ENCODE data around the gene TEK. TPM values are rescaled to one million over a fixed set of nuclear protein-coding genes. Genes with fewer than 3 reads are reported as not detected.

Gene TEK
- total RNA-seq, 1 experiment from 2014 or later, result not detected

- no peak for DNase-seq (ENCODE audit: low read depth, low spot score)
Observed at GRCh38 chr9:27261517-27262211, 152.6 kb downstream of the TEK start.

GRCh38 chr9:27272103-27272502 is 163.1 kb downstream of the TEK start:
- no peak for DNase-seq (ENCODE audit: low read depth, low spot score)
- in situ Hi-C loops (cut with HindIII; ENCODE audit: low pct_unique_long_range_greater_than_20kb, low sequenced_read_pairs), result no loop called here

More at GRCh38 chr9:27261517-27262211, 152.6 kb downstream of the TEK start:
- in situ Hi-C loops (cut with HindIII; ENCODE audit: low pct_unique_long_range_greater_than_20kb, low sequenced_read_pairs), result no loop called here

- in situ Hi-C loops (cut with HindIII; ENCODE audit: low pct_unique_long_range_greater_than_20kb, low sequenced_read_pairs), result no loop called here
Observed at GRCh38 chr9:27273186-27273585, 164.2 kb downstream of the TEK start.

GRCh38 chr9:27276193-27277030 is 167.4 kb downstream of the TEK start:
- in situ Hi-C loops (cut with HindIII; ENCODE audit: low pct_unique_long_range_greater_than_20kb, low sequenced_read_pairs), result no loop called here

More at GRCh38 chr9:27273186-27273585, 164.2 kb downstream of the TEK start:
- no peak for DNase-seq (ENCODE audit: low read depth, low spot score)

GRCh38 chr9:27278374-27278773 is 169.3 kb downstream of the TEK start:
- in situ Hi-C loops (cut with HindIII; ENCODE audit: low pct_unique_long_range_greater_than_20kb, low sequenced_read_pairs), result no loop called here

More at GRCh38 chr9:27276193-27277030, 167.4 kb downstream of the TEK start:
- DNase-seq (ENCODE audit: low read depth, low spot score), result no peak

GRCh38 chr9:27279611-27280010 is 170.6 kb downstream of the TEK start:
- in situ Hi-C loops (cut with HindIII; ENCODE audit: low pct_unique_long_range_greater_than_20kb, low sequenced_read_pairs), result no loop called here
- no peak for DNase-seq (ENCODE audit: low read depth, low spot score)

More at GRCh38 chr9:27278374-27278773, 169.3 kb downstream of the TEK start:
- no peak for DNase-seq (ENCODE audit: low read depth, low spot score)

Small RNA genes within 50 kb of the gene (small RNA-seq; reads per million reads assigned to genes)
- gene AL355433.1, result 0 reads per million in 2 experiments
- 0 reads per million in 2 experiments for gene RNA5SP280

Other genes with a start within 250 kb of the TEK start
- not detected in 2 replicates for gene CAAP1, start 216.4 kb upstream of the TEK start, total RNA-seq (2014; rRNA removed; shearing (Covaris generic))
- not detected in 2 replicates for gene PLAA, start 162.0 kb upstream of the TEK start, total RNA-seq (2014; rRNA removed; shearing (Covaris generic))
- not detected in 2 replicates for gene IFT74, start 152.8 kb upstream of the TEK start, total RNA-seq (2014; rRNA removed; shearing (Covaris generic))
- gene LRRC19, start 103.6 kb upstream of the TEK start, total RNA-seq (2014; rRNA removed; shearing (Covaris generic)), result not detected in 2 replicates
- gene EQTN, start 187.9 kb downstream of the TEK start, total RNA-seq (2014; rRNA removed; shearing (Covaris generic)), result not detected in 2 replicates